Trophoblast cell (in vitro differentiated cells and primary cell): ENCODE measurements around the gene ZSCAN31.
"Not testable (repeated sequence)": the region's sequence is repeated elsewhere in the genome, so short reads cannot be mapped to it uniquely, and the experiment has no call there.

Source experiments
- DNase-seq, 2 donors: peaks; one replicate each; pipeline ENCODE4 v3.0.0-alpha.2; 2016
- H2AFZ ChIP-seq: 2 replicates; pipeline ENCODE4 v1.6.1; 2013; ENCODE audit warnings: low read length, moderate library complexity, mild to moderate bottlenecking; ENCODE audit not compliant: insufficient read depth, poor library complexity
- H2AK5ac ChIP-seq: 2 replicates; pipeline ENCODE4 v1.6.1; 2013; ENCODE audit warnings: mild to moderate bottlenecking, low read length
- H2BK120ac ChIP-seq: 2 replicates; pipeline ENCODE4 v1.6.1; 2013; ENCODE audit warnings: low read length, mild to moderate bottlenecking, moderate library complexity; ENCODE audit not compliant: insufficient read depth, poor library complexity
- H2BK12ac ChIP-seq: 2 replicates; pipeline ENCODE4 v1.6.1; 2013; ENCODE audit warnings: mild to moderate bottlenecking, low read length, moderate library complexity
- H2BK5ac ChIP-seq: 2 replicates; pipeline ENCODE4 v1.6.1; 2013; ENCODE audit warnings: low read length, low read depth, moderate library complexity, mild to moderate bottlenecking; ENCODE audit not compliant: poor library complexity
- H3K14ac ChIP-seq: 2 replicates; pipeline ENCODE4 v1.6.1; 2013; ENCODE audit warnings: mild to moderate bottlenecking, low read length
- H3K18ac ChIP-seq: 2 replicates; pipeline ENCODE4 v1.6.1; 2013; ENCODE audit warnings: mild to moderate bottlenecking, low read length
- H3K23ac ChIP-seq: 2 replicates; pipeline ENCODE4 v1.6.1; 2013; ENCODE audit warnings: low read length
- H3K27ac ChIP-seq: 2 replicates; pipeline ENCODE4 v1.5.1; 2013; ENCODE audit warnings: low read depth, mild to moderate bottlenecking, inconsistent platforms, low read length, moderate library complexity
- H3K27me3 ChIP-seq: 2 replicates; pipeline ENCODE4 v1.6.1; 2013; ENCODE audit warnings: inconsistent platforms, mild to moderate bottlenecking, low read length, moderate library complexity; ENCODE audit not compliant: insufficient read depth
- H3K36me3 ChIP-seq, 2 experiments: 1 replicate in 1 of 2; 2 replicates in 1 of 2; pipeline ENCODE4 v1.6.1; 2013; ENCODE audit warnings: low read length in 2 of 2, mild to moderate bottlenecking in 2 of 2, moderate library complexity in 1 of 2; ENCODE audit not compliant: insufficient read depth in 2 of 2, control insufficient read depth in 1 of 2
- H3K4ac ChIP-seq: 2 replicates; pipeline ENCODE4 v1.6.1; 2013; ENCODE audit warnings: low read depth, mild to moderate bottlenecking, low read length, moderate library complexity
- H3K4me1 ChIP-seq, 2 experiments: 1 replicate in 1 of 2; 2 replicates in 1 of 2; pipeline ENCODE4 v1.6.1; 2013; ENCODE audit warnings: low read length in 2 of 2, mild to moderate bottlenecking in 2 of 2, moderate library complexity in 1 of 2; ENCODE audit not compliant: insufficient read depth in 2 of 2, control insufficient read depth in 1 of 2
- H3K4me2 ChIP-seq: 2 replicates; pipeline ENCODE4 v1.6.1; 2013; ENCODE audit warnings: inconsistent platforms, mild to moderate bottlenecking, low read length, moderate library complexity
- H3K4me3 ChIP-seq: 2 replicates; pipeline ENCODE4 v1.5.1; 2013; ENCODE audit warnings: mild to moderate bottlenecking, low read depth, low read length, inconsistent platforms
- H3K79me1 ChIP-seq: one replicate; pipeline ENCODE4 v1.6.1; 2013; ENCODE audit warnings: low read length
- H3K79me2 ChIP-seq: 2 replicates; pipeline ENCODE4 v1.6.1; 2013; ENCODE audit warnings: low read length, mild to moderate bottlenecking; ENCODE audit not compliant: control insufficient read depth, insufficient read depth, poor library complexity
- H3K9ac ChIP-seq: 2 replicates; pipeline ENCODE4 v1.6.1; 2013; ENCODE audit warnings: mild to moderate bottlenecking, low read length
- H3K9me3 ChIP-seq: 2 replicates; pipeline ENCODE4 v1.6.1; 2013; ENCODE audit warnings: low read depth, mild to moderate bottlenecking, control low read depth, inconsistent platforms, low read length; ENCODE audit not compliant: insufficient read depth
- H4K12ac ChIP-seq: 2 replicates; pipeline ENCODE4 v1.6.1; 2013; ENCODE audit warnings: low read depth, mild to moderate bottlenecking, low read length, moderate library complexity
- H4K8ac ChIP-seq: 2 replicates; pipeline ENCODE4 v1.6.1; 2013; ENCODE audit warnings: low read depth, mild to moderate bottlenecking, low read length, moderate library complexity
- H4K91ac ChIP-seq: one replicate; pipeline ENCODE4 v1.6.1; 2013; ENCODE audit warnings: low read depth, mild to moderate bottlenecking, low read length, moderate library complexity
- WGBS: extraction: QIAGEN DNeasy Blood & Tissue Kit; methylation state at CpG from one replicate; pipeline ENCODE4 v1.1.7; 2013; ENCODE audit warnings: missing lambda C conversion rate; ENCODE audit not compliant: insufficient read length, insufficient coverage; ENCODE audit errors: extremely low coverage; 5-methylcytosine and 5-hydroxymethylcytosine counted together

Gene ZSCAN31

GRCh38 chr6:28315628-28316027, 20.3 kb downstream of the ZSCAN31 start:
- H3K27me3 ChIP-seq = no peaks in the 10 kb centered on the region
- no peaks in the 10 kb centered on the region for H3K79me2 ChIP-seq
- H3K18ac ChIP-seq = no peak overlapping the region
- H4K91ac ChIP-seq = no peak overlapping the region
- H3K4ac ChIP-seq = no peak overlapping the region
- no peaks in the 10 kb centered on the region for H3K4me1 ChIP-seq
- DNase-seq = no peak
- H3K4me2 ChIP-seq = no peak overlapping the region
- H2AFZ ChIP-seq = no peak overlapping the region
- no peak overlapping the region for H3K9ac ChIP-seq
- no peak overlapping the region for H2AK5ac ChIP-seq
- no peak overlapping the region for H4K12ac ChIP-seq
- H3K14ac ChIP-seq = no peak overlapping the region
- no peak overlapping the region for H3K23ac ChIP-seq
- no peak overlapping the region for H2BK12ac ChIP-seq
- H2BK120ac ChIP-seq = no peak overlapping the region
- H2BK5ac ChIP-seq = no peak overlapping the region
- H3K9me3 ChIP-seq = peaks cover 4% of the 10 kb centered on the region
- H3K27ac ChIP-seq = no peak overlapping the region
- H3K4me3 ChIP-seq = no peak overlapping the region
- no peaks in the 10 kb centered on the region for H3K36me3 ChIP-seq
- WGBS = no CpG with 5 or more reads among the region's 3 CpGs
- no peaks in the 10 kb centered on the region for H3K79me1 ChIP-seq
- H4K8ac ChIP-seq = no peak overlapping the region

DNA sequence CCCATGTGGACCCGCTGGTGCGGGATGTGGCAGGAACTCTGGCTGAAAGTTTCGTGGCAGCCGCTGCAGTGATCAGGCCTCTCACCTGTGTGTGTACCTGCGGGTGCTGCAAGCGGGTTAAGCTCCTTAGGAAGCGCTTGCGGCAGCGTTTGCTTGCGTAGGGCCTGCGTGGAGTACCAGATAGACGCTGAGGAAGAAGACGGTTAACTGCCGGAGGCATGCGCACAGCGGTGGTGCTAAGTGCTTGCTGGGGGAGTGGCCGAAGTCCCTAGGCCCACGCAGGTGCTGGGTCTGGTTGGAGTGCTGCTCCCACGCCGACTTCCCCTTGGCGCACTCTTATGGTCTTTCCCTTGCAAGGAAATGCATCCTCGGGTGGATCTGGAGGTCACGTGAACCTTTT, 23.0 kb downstream of the ZSCAN31 start:
- no peaks in the 10 kb centered on the region for H3K79me2 ChIP-seq
- no peak overlapping the region for H3K27ac ChIP-seq
- no peak overlapping the region for H3K14ac ChIP-seq
- no peak overlapping the region for H3K18ac ChIP-seq
- no peak overlapping the region for H2AK5ac ChIP-seq
- no peak overlapping the region for H4K8ac ChIP-seq
- H3K9me3 ChIP-seq = peaks cover 4% of the 10 kb centered on the region
- H2BK5ac ChIP-seq = no peak overlapping the region
- no peak overlapping the region for H2AFZ ChIP-seq
- H3K9ac ChIP-seq = no peak overlapping the region
- H2BK120ac ChIP-seq = no peak overlapping the region
- H3K4me1 ChIP-seq = no peaks in the 10 kb centered on the region
- no peaks in the 10 kb centered on the region for H3K36me3 ChIP-seq
- no peak overlapping the region for H3K4me3 ChIP-seq
- no peak overlapping the region for H4K12ac ChIP-seq
- no peaks in the 10 kb centered on the region for H3K79me1 ChIP-seq
- DNase-seq = no peak
- no peaks in the 10 kb centered on the region for H3K27me3 ChIP-seq
- no peak overlapping the region for H3K23ac ChIP-seq
- H3K4ac ChIP-seq = no peak overlapping the region
- no CpG with 5 or more reads among the region's 23 CpGs for WGBS
- H2BK12ac ChIP-seq = no peak overlapping the region
- H4K91ac ChIP-seq = no peak overlapping the region
- no peak overlapping the region for H3K4me2 ChIP-seq

DNA sequence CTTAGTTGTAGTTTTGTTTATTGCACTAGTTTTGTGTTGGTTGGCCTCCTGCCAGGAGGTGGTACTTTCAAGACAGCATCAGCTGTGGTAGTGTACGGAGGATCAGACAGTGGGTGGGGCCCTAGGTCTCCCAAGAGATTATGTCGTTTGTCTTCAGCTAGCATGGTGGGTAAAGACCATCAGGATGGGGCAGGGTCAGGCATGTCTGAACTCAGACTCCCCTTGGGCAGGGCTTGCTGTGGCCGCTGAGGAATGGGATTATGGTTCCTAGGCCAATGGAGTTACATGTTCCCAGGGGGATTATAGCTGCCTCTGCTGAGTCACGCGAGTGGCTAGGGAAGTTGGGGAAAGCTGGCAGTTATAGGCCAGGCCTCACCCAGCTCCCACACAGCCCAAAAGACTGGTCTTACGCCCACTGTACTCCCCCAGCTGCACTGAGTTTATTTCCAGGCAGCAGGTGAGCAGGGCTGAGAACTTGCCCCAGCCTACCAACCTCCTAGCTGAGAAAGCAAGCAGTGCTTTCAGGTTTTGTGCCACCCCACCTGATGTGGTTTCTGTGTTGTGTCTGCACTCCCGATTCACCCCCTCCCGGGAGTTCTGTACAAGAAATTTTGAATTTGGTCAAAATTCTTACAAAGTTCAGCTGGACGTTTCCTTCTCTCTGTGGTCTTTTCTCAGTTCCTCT, 24.7 kb downstream of the ZSCAN31 start:
- H3K9me3 ChIP-seq = peaks cover 4% of the 10 kb centered on the region
- H3K18ac ChIP-seq = no peak overlapping the region
- no peak overlapping the region for H2BK5ac ChIP-seq
- no peak overlapping the region for H3K9ac ChIP-seq
- no peaks in the 10 kb centered on the region for H3K27me3 ChIP-seq
- H4K12ac ChIP-seq = no peak overlapping the region
- no peaks in the 10 kb centered on the region for H3K36me3 ChIP-seq
- H2AK5ac ChIP-seq = no peak overlapping the region
- H4K91ac ChIP-seq = no peak overlapping the region
- no peak overlapping the region for H4K8ac ChIP-seq
- no peak overlapping the region for H3K14ac ChIP-seq
- WGBS = no CpG with 5 or more reads among the region's 9 CpGs
- no peak overlapping the region for H3K4me3 ChIP-seq
- H3K27ac ChIP-seq = no peak overlapping the region
- no peak overlapping the region for H3K23ac ChIP-seq
- no peaks in the 10 kb centered on the region for H3K79me2 ChIP-seq
- no peak overlapping the region for H3K4me2 ChIP-seq
- no peak overlapping the region for H2BK120ac ChIP-seq
- H2BK12ac ChIP-seq = no peak overlapping the region
- H3K4me1 ChIP-seq = no peaks in the 10 kb centered on the region
- no peak for DNase-seq
- no peak overlapping the region for H2AFZ ChIP-seq
- no peaks in the 10 kb centered on the region for H3K79me1 ChIP-seq
- H3K4ac ChIP-seq = no peak overlapping the region

GRCh38 chr6:28306363-28306762, 29.6 kb downstream of the ZSCAN31 start:
- not testable (repeated sequence) for H3K4me3 ChIP-seq, H3K9me3 ChIP-seq, H3K18ac ChIP-seq, H3K14ac ChIP-seq, H2BK5ac ChIP-seq, DNase-seq, H3K79me2 ChIP-seq, H3K4me2 ChIP-seq, H3K4ac ChIP-seq, H3K27me3 ChIP-seq, H2AK5ac ChIP-seq, H3K27ac ChIP-seq, H3K23ac ChIP-seq, H2BK12ac ChIP-seq, H3K79me1 ChIP-seq, H3K9ac ChIP-seq, H4K12ac ChIP-seq, H4K91ac ChIP-seq, H4K8ac ChIP-seq, H2AFZ ChIP-seq, H2BK120ac ChIP-seq, H3K36me3 ChIP-seq, H3K4me1 ChIP-seq
